NOMO-1 (cell line): ENCODE data around the gene EXOC1L.

ENCODE experiments used
- DNase-seq, 2 experiments: peaks; one replicate each; lab custom pipeline; 2025; ENCODE audit not compliant: unreplicated experiment in 2 of 2; lab: John Stamatoyannopoulos, UW

EXOC1L gene

GRCh38 chr4:55879224-55879623 lies 59.6 kb downstream of the EXOC1L start:
- no peak for DNase-seq

DNA sequence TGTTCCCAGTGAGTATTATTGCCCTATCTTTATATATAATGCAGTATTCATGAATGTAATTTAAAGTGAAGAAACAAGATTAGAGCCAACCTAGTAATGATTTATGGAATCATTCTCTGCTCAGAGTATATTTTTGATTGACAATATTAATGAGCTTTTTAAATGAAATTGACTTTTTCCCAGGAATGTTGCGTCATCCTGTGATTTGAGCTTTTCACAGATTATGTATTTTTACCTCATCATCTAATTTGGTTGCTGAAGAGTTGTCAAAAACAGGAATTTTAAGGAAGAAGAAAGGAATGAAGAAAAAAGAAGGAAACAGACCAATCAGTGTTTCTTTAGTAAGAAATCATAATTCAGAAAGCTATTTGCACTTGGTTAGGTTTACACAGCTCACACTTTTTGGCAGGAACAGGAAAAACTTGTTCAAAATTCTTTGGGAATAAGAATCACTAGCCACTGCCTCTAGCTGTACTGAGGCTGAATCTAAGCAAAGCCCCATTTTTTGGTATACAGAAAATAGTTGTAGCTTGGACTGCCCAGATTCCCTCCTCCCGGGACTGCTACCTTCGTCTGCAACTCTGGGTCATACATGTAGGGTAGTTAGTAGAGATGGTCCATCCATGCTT lies 61.2 kb downstream of the EXOC1L start:
- no peak for DNase-seq

DNA sequence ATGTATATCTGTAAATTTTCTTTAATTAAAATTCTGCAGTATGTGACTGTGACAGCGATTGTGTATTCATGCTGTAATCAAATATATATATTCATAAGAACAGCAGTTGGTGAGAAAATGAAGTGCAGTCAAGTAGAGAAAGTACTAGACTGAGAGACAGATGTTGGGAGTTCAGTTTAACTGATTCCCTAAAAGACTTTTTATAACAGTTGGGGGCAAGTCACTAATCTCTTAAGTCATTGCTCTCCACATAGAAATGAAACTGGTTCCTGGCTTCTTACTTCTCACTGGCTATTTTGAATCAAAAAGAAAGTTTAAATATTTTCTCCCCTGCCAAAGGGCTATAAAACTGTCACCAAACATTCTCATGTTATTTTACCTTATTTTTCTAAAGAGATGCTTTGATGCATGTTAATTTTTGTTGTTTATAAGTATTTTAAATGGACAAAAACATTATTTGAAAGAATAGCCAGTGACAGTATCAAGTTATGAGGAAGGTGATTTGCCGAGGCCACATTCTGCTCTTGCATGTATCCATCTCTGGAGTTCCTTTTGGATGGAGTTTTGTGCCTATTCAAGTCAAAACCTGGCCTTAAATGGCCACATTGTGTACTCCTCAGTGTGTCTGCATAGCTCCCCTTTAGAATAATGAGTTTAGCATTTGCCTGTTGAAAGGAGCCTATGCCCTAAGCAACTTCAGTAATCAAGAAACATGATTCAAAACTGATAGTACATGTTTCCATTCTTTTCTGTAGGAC lies 64.7 kb downstream of the EXOC1L start:
- DNase-seq: no peak

DNA sequence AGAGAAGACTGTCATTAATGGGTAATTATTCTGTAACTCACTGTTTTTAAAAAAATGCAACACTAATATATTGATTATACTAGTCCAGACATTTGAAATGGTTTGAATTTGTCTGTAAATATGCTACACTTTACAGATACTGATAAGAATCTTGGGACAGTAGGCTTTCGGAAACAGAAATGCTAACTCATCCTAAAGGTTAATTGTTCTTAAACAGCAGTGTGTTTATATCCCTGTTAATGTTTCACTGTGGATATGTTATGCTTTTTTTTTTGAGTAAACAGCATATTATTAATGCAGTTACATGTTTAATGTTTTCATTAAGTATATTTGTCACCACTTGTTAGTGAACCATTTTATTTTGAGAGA lies 65.2 kb downstream of the EXOC1L start:
- DNase-seq: no peak
